LNCaP clone FGC (cell line): ENCODE data around the gene NT5C1A.

ENCODE experiments used
- DNase-seq: peaks from one replicate; pipeline ENCODE4 v3.0.0-alpha.2; 2011; ENCODE audit warnings: low read depth
- H3K4me3 ChIP-seq: 2 replicates; pipeline ENCODE4 v1.5.1; 2011; ENCODE audit warnings: mild to moderate bottlenecking, low read depth, low read length, control low read depth
- TF ChIP-seq, protein P1 (sequence below): IDR thresholded peaks from 2 replicates; pipeline ENCODE4 v1.5.1; 2012; ENCODE audit warnings: mild to moderate bottlenecking; ENCODE audit not compliant: control insufficient read depth, insufficient read depth; ENCODE audit errors: extremely low read depth

NT5C1A gene

GRCh38 chr1:39622427-39622826, 49.5 kb downstream of the NT5C1A start:
- DNase-seq, result no peak
- no peak overlapping the region for H3K4me3 ChIP-seq
- TF ChIP-seq, protein P1, sequence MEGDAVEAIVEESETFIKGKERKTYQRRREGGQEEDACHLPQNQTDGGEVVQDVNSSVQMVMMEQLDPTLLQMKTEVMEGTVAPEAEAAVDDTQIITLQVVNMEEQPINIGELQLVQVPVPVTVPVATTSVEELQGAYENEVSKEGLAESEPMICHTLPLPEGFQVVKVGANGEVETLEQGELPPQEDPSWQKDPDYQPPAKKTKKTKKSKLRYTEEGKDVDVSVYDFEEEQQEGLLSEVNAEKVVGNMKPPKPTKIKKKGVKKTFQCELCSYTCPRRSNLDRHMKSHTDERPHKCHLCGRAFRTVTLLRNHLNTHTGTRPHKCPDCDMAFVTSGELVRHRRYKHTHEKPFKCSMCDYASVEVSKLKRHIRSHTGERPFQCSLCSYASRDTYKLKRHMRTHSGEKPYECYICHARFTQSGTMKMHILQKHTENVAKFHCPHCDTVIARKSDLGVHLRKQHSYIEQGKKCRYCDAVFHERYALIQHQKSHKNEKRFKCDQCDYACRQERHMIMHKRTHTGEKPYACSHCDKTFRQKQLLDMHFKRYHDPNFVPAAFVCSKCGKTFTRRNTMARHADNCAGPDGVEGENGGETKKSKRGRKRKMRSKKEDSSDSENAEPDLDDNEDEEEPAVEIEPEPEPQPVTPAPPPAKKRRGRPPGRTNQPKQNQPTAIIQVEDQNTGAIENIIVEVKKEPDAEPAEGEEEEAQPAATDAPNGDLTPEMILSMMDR, result no peak

GRCh38 chr1:39620659-39621165, 51.2 kb downstream of the NT5C1A start:
- TF ChIP-seq, protein P1, result no peak
- no peak for DNase-seq
- no peak overlapping the region for H3K4me3 ChIP-seq

DNA sequence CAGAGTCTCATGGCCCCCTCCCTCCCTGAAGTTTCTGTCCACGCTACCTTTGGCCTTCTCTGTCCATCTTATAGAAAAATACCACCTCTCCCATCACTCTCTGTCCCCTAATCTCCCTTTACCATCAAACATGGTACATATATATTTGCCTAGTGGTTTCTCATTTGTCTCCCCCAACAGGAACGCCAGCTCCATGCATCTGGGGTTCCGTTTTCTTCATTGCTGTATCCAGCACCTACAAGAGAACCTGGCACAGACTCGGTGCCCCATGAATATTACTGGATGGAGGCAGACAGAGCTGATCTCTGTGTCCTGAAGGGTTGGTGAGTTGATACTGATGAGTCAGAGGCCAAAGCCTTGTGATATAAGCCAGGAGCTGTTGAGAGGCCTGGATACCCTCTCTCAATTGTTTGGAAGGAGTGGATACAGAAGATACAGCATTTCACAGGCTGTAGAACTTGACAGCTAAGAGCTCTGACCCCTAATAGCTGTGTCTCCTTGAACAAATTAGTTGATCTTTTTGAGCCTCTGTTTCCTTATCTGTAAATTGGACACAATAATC, 54.3 kb downstream of the NT5C1A start:
- TF ChIP-seq, protein P1, result no peak
- H3K4me3 ChIP-seq, result no peak overlapping the region
- no peak for DNase-seq

DNA sequence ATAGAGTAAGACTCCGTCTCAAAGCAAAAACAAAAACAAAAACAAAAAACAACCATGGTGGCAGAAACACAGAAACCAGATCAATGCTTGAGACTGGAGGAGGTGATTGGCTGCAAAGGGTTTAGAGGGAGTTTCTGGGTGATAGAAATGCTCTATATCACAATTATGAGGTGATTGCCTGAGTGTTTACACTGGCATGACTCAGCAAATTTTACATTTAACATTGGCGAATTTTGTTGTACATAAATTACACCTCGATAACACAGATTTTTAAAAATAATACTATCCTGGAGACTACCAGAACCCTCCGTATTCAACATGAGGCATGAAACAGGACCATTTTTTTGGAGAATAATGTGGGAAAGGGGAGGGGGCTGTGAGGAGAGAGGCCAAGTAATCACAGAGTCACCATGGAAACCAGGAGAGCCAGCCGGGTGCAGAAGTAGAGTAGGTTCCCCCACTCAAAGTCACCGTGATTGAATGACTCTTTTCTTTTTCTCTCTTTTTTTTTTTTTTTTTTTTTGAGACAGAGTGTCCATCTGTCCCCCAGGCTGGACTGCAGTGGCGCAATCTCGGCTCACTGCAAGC, 56.7 kb downstream of the NT5C1A start:
- no peak overlapping the region for H3K4me3 ChIP-seq
- DNase-seq, result no peak
- TF ChIP-seq, protein P1, result no peak

DNA sequence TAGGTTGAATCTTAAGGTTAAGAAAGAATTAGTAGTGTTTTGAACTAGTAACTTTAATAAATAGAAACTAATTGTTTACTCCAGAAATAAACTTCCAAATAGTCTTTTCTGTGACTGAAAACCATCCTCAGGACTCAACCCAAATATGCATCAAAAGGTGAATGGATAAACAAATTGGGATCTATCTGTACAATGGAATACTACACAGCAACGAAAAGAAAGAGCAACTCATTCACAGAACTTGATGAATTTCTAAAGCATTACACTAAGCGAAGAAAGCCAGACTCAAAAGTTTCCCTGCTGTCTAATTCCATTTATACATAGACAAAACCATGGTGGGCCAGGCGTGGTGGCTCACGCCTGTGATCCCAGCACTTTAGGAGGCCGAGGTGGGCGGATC, 57.4 kb downstream of the NT5C1A start:
- TF ChIP-seq, protein P1, result no peak
- DNase-seq, result no peak
- H3K4me3 ChIP-seq, result no peak overlapping the region

DNA sequence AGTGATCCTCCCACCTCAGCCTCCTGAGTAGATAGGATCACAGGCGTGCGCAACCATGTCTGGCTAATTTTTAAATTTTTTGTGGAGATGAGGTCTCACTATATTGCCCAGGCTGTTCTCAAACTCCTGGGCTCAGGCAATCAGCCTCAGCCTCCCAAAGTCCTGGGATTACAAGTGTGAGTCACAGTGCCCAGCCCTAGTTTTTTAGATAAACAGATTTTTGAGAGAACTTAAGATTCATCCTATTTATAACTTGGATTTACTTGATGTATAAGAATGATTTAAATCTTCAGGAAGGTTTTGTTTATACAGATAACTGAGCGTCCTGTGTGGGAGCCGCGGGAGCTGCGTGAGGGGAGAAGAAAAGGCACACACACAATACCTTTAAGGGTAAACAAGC, 58.7 kb downstream of the NT5C1A start:
- no peak overlapping the region for H3K4me3 ChIP-seq
- DNase-seq, result no peak
- TF ChIP-seq, protein P1, result no peak
